NB4 (cell line): ENCODE measurements around the gene BBS7.

Experiments used
- CTCF ChIP-seq: IDR thresholded peaks from one replicate; pipeline ENCODE4 v1.5.1; 2012; ENCODE audit warnings: low read depth, low read length
- MYC ChIP-seq: IDR thresholded peaks from 2 replicates; pipeline ENCODE4 v1.6.1; 2011; ENCODE audit warnings: low read depth, low read length
- POLR2A ChIP-seq: IDR thresholded peaks from 2 replicates; pipeline ENCODE4 v1.6.1; 2011; ENCODE audit warnings: mild to moderate bottlenecking; ENCODE audit not compliant: insufficient read length; ENCODE audit errors: extremely low read depth

GRCh38 chr4:121879135-121879534 lies 8.9 kb upstream of the BBS7 start:
- TF ChIP-seq CTCF (no peak), POLR2A (no peak), MYC (no peak)
